B cell (primary cell): ENCODE measurements around the gene STOML1.

Source experiments
- CTCF ChIP-seq: fragments of 200-600 bp; IDR thresholded peaks from one replicate; pipeline ENCODE4 v1.8.0; 2022; ENCODE audit warnings: antibody characterized with exemption, mild to moderate bottlenecking
- EZH2 ChIP-seq: IDR thresholded peaks from 2 replicates; pipeline ENCODE4 v1.6.1; 2012; ENCODE audit warnings: borderline replicate concordance, low read depth, mild to moderate bottlenecking, moderate library complexity, low read length; ENCODE audit not compliant: insufficient read depth, poor library complexity, severe bottlenecking

- TF ChIP-seq EZH2 (no peak), CTCF (no peak)
Observed at GRCh38 chr15:73944161-73945129, 47.6 kb downstream of the STOML1 start.
